ENCODE results near the gene ASB7. TPM values are rescaled to one million over a fixed set of nuclear protein-coding genes. Genes with fewer than 3 reads are reported as not detected.
A peak's percentile ranks its signal among the peaks of the same experiment; 100 is the strongest.

ASB7 gene
- total RNA-seq, 4 donors from 2014 or later: 15.0 to 27.7 (median 22.7) TPM

- H3K27ac ChIP-seq: peak overlapping the region; percentile 83 to 91
- H3K4me1 ChIP-seq: peaks cover 5 to 20% of the 10 kb centered on the region in 2 donors
- peak; percentile 66 to 81 for DNase-seq
- intact Hi-C loops (cut with DNase I; ENCODE audit: low total_unique reads): no loop called here
- H3K4me3 ChIP-seq: no peak overlapping the region
- TF ChIP-seq CTCF (IDR thresholded peaks at IDR 0.05) (no peak), POLR2A (IDR thresholded peaks at IDR 0.05) (no peak)
- H3K36me3 ChIP-seq: no peaks in the 10 kb centered on the region
- no peaks in the 10 kb centered on the region for H3K9me3 ChIP-seq
- no peaks in the 10 kb centered on the region for H3K27me3 ChIP-seq
Observed at GRCh38 chr15:100687582-100688141, 85.3 kb downstream of the ASB7 start.

- no peak overlapping the region for H3K4me3 ChIP-seq
- peak in 1 of 2 donors; percentile 16 for DNase-seq
- TF ChIP-seq CTCF (IDR thresholded peaks at IDR 0.05) (no peak), POLR2A (IDR thresholded peaks at IDR 0.05) (no peak)
- H3K27me3 ChIP-seq: no peaks in the 10 kb centered on the region
- intact Hi-C loops (cut with DNase I; ENCODE audit: low total_unique reads): no loop called here
- peak overlapping the region; percentile 83 to 91 for H3K27ac ChIP-seq
- H3K9me3 ChIP-seq: no peaks in the 10 kb centered on the region
- H3K36me3 ChIP-seq: no peaks in the 10 kb centered on the region
- peaks cover 5 to 20% of the 10 kb centered on the region in 2 donors for H3K4me1 ChIP-seq
Observed at GRCh38 chr15:100688549-100689120, 86.2 kb downstream of the ASB7 start.

- Histone ChIP-seq H3K9me3 (no peaks in the 10 kb centered on the region), H3K36me3 (no peaks in the 10 kb centered on the region), H3K4me3 (no peak overlapping the region), H3K27ac (peak overlapping the region; percentile 83 to 91), H3K27me3 (no peaks in the 10 kb centered on the region), H3K4me1 (peaks cover 5 to 20% of the 10 kb centered on the region in 2 donors)
- TF ChIP-seq CTCF (IDR thresholded peaks at IDR 0.05) (no peak), POLR2A (IDR thresholded peaks at IDR 0.05) (no peak)
- DNase-seq: no peak
- intact Hi-C loops (cut with DNase I; ENCODE audit: low total_unique reads): no loop called here
Observed at GRCh38 chr15:100689131-100689899, 86.9 kb downstream of the ASB7 start.

- H3K4me3 ChIP-seq: no peak overlapping the region
- H3K9me3 ChIP-seq: no peaks in the 10 kb centered on the region
- no peaks in the 10 kb centered on the region for H3K27me3 ChIP-seq
- TF ChIP-seq POLR2A (IDR thresholded peaks at IDR 0.05): no peak
- TF ChIP-seq CTCF (IDR thresholded peaks at IDR 0.05): no peak
- peaks cover 5 to 20% of the 10 kb centered on the region in 2 donors for H3K4me1 ChIP-seq
- DNase-seq: no peak
- peak overlapping the region in 1 of 2 donors; percentile 91 for H3K27ac ChIP-seq
- no peaks in the 10 kb centered on the region for H3K36me3 ChIP-seq
- intact Hi-C loops (cut with DNase I; ENCODE audit: low total_unique reads): no loop called here
Observed at GRCh38 chr15:100690032-100690794, 87.8 kb downstream of the ASB7 start.
